Inflammatory macrophage treated with lipopolysaccharide for 1 hour (primary cell): ENCODE results near the gene REPS2.

ENCODE experiments used
- DNase-seq, 2 donors: peaks; one replicate each; pipeline ENCODE4 v3.0.0-alpha.2; 2020 to 2022

REPS2 gene

DNA sequence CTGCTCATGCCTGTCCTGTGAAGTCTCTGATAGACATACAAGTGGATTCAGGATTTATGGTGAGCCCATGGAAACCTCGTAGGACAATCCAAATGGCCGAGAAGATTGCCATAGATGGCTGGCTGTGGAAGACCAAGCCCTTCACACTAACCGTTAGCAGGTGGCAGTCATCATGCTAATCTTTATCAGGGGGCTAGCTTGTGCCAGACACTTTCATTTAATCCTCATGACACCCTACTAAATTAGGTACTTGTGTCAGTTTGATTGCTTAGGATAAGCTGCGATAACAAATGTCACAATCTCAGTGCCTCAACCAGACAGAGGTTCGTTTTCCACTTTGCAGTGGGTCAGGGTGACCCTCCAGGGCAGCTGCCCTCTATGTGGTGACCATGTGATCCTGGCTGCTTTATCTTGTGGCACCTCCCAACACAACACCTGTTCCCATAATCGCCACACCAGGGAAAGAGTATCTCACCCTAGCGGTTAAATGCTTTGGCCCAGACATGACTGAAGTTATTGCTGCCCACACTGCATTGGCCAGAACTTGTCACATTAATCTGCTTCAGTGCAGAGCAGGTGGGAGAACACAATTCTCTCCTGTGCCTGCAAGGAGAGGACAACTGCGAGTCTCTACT is 60.8 kb downstream of the REPS2 start:
- DNase-seq, result peak in 1 of 2 donors; percentile 12

GRCh38 chrX:17009856-17010625 is 63.6 kb downstream of the REPS2 start:
- DNase-seq, result no peak

- DNase-seq, result peak in 1 of 2 donors; percentile 3
These were observed 66.0 kb downstream of the REPS2 start for GRCh38 chrX:17012465-17012864.

DNA sequence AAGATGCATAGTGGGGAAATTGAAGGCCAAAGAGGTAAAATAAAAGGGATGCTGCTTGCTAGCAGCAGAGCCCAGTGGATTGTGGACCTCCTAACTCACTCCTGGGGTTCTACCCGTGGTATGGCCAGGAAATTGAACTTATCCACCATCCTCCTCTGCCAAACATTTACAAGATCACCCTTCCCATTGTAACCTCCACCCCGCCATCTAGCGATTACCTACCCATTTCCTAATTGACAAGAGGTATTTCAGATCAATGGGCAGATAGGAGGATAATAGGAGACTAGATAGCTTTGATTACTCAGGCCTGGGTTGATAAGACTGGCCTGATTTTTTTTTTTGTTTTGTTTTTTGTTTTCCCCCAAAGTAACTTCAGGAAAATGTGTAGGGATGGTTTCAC is 67.8 kb downstream of the REPS2 start:
- DNase-seq, result no peak

DNA sequence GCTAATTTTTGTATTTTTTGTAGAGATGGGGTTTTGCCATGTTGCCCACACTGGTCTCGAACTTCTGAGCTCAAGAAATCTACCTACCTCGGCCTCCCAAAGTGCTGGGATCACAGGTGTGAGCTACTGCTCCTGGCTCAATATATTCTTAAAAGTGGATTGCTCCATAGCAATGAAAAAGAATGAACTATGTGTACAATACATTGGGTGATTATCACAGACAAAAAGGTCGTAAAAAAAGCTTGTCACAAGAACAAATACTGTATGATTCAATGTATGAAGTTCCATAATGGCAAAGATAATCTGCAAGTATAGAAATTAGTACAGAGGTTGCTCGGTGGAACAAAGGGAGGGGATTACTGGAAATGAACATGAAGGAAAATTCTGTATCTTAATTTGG is 70.7 kb downstream of the REPS2 start:
- DNase-seq, result no peak

GRCh38 chrX:17020356-17020755 is 73.9 kb downstream of the REPS2 start:
- no peak for DNase-seq

- DNase-seq, result no peak
These were observed 74.7 kb downstream of the REPS2 start for GRCh38 chrX:17020851-17021821.

- DNase-seq, result peak; percentile 40 to 49
These were observed 75.6 kb downstream of the REPS2 start for GRCh38 chrX:17021851-17022604.

- no peak for DNase-seq
These were observed 77.2 kb downstream of the REPS2 start for GRCh38 chrX:17023661-17024060.

DNA sequence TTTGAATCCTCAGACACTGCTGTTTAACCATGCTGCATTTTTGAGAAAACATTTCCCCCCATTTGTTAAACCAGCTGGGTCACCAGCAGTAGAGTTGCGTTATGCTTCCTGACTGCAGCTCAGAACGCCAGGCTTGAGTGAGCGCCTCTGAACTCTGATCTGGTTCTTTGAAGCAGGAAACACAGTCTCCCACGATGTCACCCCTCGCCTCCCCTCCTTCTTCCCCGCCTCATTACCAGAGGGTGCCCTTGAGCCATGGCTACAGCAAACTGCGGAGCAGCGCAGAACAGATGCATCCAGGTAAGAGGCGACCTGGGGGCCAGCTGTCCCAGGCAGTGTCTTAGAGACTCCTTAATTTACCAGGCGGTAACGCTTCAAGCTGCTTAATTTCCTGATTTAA is 78.4 kb downstream of the REPS2 start:
- no peak for DNase-seq

GRCh38 chrX:17025621-17026302 is 79.3 kb downstream of the REPS2 start:
- DNase-seq, result no peak

DNA sequence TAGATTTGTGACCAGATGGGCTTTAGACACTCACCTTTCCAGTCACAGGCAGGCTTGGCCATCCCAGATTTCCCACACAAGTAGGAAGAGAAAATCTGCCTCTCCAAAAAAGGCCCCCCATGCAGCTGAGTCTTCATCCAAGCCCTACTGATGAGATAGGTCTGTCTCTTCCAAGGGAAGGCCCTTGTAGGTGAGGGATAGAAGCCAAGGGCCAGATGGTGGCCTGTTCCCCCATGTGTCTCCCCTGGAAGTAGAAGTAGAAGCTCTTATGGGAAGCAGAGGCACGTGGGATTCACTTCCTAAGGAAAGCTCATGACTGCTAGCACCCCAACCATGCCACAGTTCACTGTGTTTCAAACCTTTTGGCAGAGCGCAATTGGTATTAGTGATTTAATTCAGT is 81.5 kb downstream of the REPS2 start:
- no peak for DNase-seq

DNA sequence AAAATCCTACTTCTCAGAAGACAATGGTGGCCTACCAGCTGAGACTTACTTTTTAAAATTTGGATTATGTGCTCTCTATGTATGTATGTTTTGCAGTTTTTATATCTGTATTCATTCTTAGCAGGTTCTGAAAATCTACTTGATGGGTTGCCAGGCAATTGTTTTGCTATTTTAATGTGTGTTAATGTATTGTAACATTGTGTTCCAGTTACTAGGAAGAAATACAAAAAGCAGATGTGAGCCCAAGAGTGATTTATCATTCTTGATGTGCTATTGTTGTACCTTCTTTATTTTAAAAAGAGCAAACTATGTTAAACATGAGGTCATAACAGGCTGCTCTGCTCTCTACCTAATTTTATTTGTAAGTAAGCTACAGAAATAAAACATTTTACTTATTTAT is 81.9 kb downstream of the REPS2 start:
- DNase-seq, result no peak

GRCh38 chrX:17030092-17030491 is 83.6 kb downstream of the REPS2 start:
- DNase-seq, result peak in 1 of 2 donors; percentile 22

GRCh38 chrX:17030580-17031270 is 84.3 kb downstream of the REPS2 start:
- DNase-seq, result no peak

- no peak for DNase-seq
These were observed 85.4 kb downstream of the REPS2 start for GRCh38 chrX:17031827-17032226.

- no peak for DNase-seq
These were observed 85.9 kb downstream of the REPS2 start for GRCh38 chrX:17032351-17032750.

DNA sequence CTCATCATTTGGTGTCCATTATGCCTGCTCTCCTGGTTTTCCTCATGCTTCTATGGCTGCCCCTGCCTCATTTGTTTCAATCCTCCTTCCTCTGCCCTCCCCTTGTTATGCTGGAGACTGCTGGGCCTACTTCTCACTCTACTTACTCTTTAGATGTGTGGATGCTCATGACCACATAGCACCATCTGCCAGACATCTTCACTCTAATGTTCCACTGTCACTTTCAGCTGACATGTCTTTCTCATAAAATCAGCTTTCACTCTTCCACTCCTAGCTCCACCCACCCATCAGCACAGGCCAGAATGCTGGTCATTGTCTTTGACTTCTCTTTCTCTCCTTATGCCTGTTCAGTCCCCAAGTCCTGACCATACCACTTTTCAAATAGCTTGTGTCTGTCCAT is 86.8 kb downstream of the REPS2 start:
- DNase-seq, result no peak

- no peak for DNase-seq
These were observed 88.7 kb downstream of the REPS2 start for GRCh38 chrX:17035111-17035510.

DNA sequence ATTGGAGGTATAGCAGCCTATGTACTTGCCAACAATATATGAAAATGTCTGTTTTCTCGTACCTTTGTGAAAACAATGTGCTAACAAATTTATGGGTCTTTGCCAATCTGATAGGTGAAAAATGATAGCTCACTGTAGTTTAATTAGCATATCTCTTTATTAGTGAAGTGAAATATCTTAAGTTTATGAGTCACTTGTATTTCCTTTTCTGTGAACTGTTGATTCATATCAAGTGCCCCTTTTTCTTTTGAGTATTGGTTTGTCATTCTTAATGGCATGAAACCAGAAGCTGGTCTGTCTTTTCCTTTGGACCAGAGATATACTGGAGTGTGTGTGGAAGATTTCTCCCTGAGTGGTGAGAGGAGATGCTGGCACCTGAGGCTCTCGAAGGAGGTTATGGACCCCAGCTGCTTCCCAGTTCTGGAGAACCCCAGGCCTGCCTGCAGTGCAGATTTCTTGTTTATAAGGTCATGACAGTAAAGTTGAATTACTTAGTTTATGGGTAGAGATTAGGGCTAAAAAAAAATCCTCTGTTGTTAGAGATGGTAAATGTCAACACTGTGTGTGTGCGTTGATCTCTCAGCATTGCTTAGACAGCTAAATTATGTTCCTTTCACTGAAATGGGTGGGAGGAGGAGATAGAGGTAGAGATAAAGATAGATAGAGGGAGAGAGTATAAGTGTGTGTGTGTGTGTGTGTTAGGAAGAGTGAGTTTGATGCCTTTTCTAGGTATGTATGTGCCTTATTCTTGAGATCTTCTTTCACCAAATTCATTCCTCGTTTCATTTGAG is 89.9 kb downstream of the REPS2 start:
- DNase-seq, result no peak

- DNase-seq, result no peak
These were observed 91.8 kb downstream of the REPS2 start for GRCh38 chrX:17038277-17038676.
